Activated naive CD4-positive, alpha-beta T cell treated with anti-CD3 and anti-CD28 coated beads, Interleukin-2, amount 50 U/mL, for 24 hours (primary cell): Measurements from ENCODE around the gene PAAF1.

Experiments used
- H3K27ac Mint-ChIP-seq: one replicate; pipeline ENCODE4 v1.8.0; 2021; ENCODE audit warnings: mild to moderate bottlenecking, mixed read lengths
- H3K27me3 Mint-ChIP-seq: one replicate; pipeline ENCODE4 v1.8.0; 2021; ENCODE audit warnings: mixed read lengths
- H3K36me3 Mint-ChIP-seq: one replicate; pipeline ENCODE4 v1.8.0; 2021; ENCODE audit warnings: mixed read lengths
- H3K4me1 Mint-ChIP-seq: one replicate; pipeline ENCODE4 v1.8.0; 2021; ENCODE audit warnings: mixed read lengths
- H3K4me3 Mint-ChIP-seq: one replicate; pipeline ENCODE4 v1.8.0; 2021; ENCODE audit warnings: mild to moderate bottlenecking, mixed read lengths
- H3K9me3 Mint-ChIP-seq: one replicate; pipeline ENCODE4 v1.8.0; 2021; ENCODE audit warnings: mixed read lengths

Gene PAAF1

GRCh38 chr11:73876424-73877310 is at the start of gene PAAF1, which contains the start of gene COA4:
Gene PAAF1, plus strand, starts transcription at chr11:73876999. Its CDS starts 23 bp downstream, at chr11:73877022.
Gene COA4, minus strand, starts transcription at chr11:73876846. Its CDS starts 3,468 bp downstream, at chr11:73873378.
- peak within 1 kb of the TSS; percentile 99 for H3K4me3 Mint-ChIP-seq
- H3K27ac Mint-ChIP-seq: peak within 1 kb of the TSS; percentile 99
- H3K9me3 Mint-ChIP-seq: no peaks in the 10 kb centered on the region
- no peaks in the 10 kb centered on the region for H3K27me3 Mint-ChIP-seq
- H3K4me1 Mint-ChIP-seq: peaks cover 38% of the 10 kb centered on the region
- peaks cover 14% of the 10 kb centered on the region for H3K36me3 Mint-ChIP-seq

GRCh38 chr11:73830261-73830660 is 46.5 kb upstream of the PAAF1 start:
- H3K4me1 Mint-ChIP-seq: no peaks in the 10 kb centered on the region
- H3K36me3 Mint-ChIP-seq: peaks cover 11% of the 10 kb centered on the region
- no peaks in the 10 kb centered on the region for H3K27me3 Mint-ChIP-seq
- no peak overlapping the region for H3K27ac Mint-ChIP-seq
- H3K9me3 Mint-ChIP-seq: no peaks in the 10 kb centered on the region
- no peak overlapping the region for H3K4me3 Mint-ChIP-seq

DNA sequence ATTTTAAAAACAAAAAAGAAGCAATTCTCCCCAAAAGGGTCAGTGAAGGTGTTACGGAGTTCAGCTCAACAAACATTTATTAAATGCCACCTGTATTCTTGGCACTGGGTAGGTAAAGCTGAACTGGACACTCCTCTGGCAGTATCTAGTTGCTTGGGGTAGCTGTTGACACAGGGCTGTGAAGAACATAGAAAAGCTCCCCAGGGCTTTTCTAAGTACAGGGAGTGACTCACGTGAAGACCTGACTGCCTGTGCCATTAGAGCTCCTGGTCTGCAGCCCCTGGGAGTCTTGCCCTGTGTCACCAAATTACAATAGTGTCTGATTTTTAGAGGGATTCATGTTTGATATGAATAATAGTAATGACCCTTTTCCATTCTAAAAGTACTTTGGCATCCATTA is 43.7 kb upstream of the PAAF1 start:
- Mint-ChIP-seq H3K9me3 (no peaks in the 10 kb centered on the region), H3K4me3 (no peak overlapping the region), H3K27me3 (no peaks in the 10 kb centered on the region), H3K27ac (no peak overlapping the region), H3K36me3 (peaks cover 11% of the 10 kb centered on the region), H3K4me1 (no peaks in the 10 kb centered on the region)

DNA sequence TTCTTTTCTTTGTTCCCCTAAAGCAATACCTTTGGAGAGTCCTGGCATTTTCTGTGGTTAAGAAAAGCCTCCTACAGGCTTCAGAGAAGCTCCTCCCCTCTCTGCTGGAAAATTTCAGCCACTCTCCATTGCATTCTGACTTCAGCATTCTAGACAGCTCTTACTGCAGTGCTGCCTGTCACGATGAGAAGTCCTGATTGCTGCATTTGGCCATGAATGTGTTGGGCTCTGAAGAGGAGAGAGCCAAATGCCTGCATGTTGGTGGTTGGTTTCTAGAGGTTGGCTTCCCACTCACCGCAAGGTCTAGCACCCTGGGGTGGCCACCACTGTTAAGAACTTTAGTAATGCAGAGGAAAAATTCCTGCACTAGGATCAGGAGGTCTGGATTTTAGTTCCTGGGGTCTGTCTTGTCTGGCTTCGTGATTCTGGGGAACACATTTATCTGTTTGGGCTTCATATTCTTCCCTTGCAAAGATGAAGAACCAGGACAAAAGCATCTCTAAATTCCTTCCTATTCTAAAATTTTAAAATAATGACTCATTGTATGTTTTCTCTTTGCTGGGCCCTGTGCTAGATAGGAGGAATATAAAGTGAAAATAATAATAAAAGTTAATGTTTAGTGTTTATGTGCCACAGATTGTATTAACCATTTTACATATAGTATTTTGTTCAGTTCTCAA is 38.2 kb upstream of the PAAF1 start:
- H3K27me3 Mint-ChIP-seq: no peaks in the 10 kb centered on the region
- peaks cover 10% of the 10 kb centered on the region for H3K36me3 Mint-ChIP-seq
- no peak overlapping the region for H3K4me3 Mint-ChIP-seq
- no peaks in the 10 kb centered on the region for H3K9me3 Mint-ChIP-seq
- no peak overlapping the region for H3K27ac Mint-ChIP-seq
- H3K4me1 Mint-ChIP-seq: no peaks in the 10 kb centered on the region

DNA sequence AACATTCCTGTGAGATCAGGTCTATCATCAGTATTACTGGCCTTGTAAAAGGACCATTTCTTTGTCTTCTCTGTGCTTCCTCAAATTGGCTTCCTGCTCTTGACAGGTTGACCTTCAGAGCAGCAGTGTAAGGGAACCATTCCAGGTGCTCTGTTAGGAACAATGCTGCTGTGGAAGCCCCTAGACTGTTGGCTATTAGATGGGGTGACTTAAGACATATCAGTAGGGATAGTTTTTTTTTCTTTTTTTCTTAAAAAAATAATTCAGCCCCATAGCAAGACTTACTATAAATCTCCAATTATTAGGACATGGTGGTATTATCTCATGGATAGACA is 37.7 kb upstream of the PAAF1 start:
- Mint-ChIP-seq H3K9me3 (no peaks in the 10 kb centered on the region), H3K36me3 (peaks cover 10% of the 10 kb centered on the region), H3K27me3 (no peaks in the 10 kb centered on the region), H3K27ac (no peak overlapping the region), H3K4me3 (no peak overlapping the region), H3K4me1 (no peaks in the 10 kb centered on the region)

GRCh38 chr11:73851046-73851764 is 25.6 kb upstream of the PAAF1 start:
- H3K36me3 Mint-ChIP-seq: peaks cover 21% of the 10 kb centered on the region
- no peak overlapping the region for H3K27ac Mint-ChIP-seq

DNA sequence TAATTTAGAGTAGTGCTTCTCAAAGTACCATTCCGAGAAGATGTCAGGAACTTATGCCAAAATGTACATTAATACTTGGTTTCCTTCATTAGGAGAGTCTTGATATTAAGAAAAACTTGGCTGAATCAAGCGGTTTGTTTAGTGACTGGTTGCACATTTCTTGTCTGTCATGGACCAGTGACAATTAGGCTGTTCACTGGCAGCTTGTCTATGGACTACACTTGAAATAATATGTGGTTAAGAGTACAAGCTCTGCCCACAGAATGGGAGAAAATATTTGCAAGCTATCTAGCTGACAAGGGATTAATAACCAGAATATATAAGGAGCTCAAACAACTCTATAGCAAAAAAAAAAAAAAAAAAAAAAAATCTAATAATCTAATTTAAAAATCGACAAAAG is 24.8 kb upstream of the PAAF1 start:
- H3K9me3 Mint-ChIP-seq: no peaks in the 10 kb centered on the region
- no peak overlapping the region for H3K4me3 Mint-ChIP-seq
- H3K4me1 Mint-ChIP-seq: no peaks in the 10 kb centered on the region
- H3K27ac Mint-ChIP-seq: no peak overlapping the region
- no peaks in the 10 kb centered on the region for H3K27me3 Mint-ChIP-seq
- peaks cover 17% of the 10 kb centered on the region for H3K36me3 Mint-ChIP-seq

More at GRCh38 chr11:73851046-73851764, 25.6 kb upstream of the PAAF1 start:
- Mint-ChIP-seq H3K4me1 (no peaks in the 10 kb centered on the region), H3K9me3 (no peaks in the 10 kb centered on the region), H3K4me3 (no peak overlapping the region), H3K27me3 (no peaks in the 10 kb centered on the region)

DNA sequence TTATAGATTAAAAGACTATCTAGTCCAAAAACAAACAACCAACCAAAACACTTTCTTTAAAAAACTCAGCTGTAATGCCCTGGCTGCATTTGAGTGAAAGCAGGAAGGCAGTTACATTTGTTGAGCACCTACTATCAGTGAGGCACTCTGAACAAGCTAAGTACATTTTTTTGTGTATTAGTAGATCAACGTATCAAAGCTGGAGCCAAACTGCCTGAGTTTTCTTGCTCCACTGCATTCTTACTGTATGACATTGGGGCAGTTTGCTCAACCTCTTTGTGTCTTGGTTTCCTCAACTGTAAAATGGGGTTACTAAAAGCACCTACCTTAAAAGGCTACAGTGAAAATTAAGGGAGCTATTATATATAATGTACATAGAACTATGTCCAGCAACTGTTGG is 22.1 kb upstream of the PAAF1 start:
- Mint-ChIP-seq H3K27ac (no peak overlapping the region), H3K27me3 (no peaks in the 10 kb centered on the region), H3K4me1 (no peaks in the 10 kb centered on the region), H3K36me3 (peaks cover 16% of the 10 kb centered on the region), H3K9me3 (no peaks in the 10 kb centered on the region), H3K4me3 (no peak overlapping the region)

GRCh38 chr11:73856031-73856567 is 20.7 kb upstream of the PAAF1 start:
- no peak overlapping the region for H3K4me3 Mint-ChIP-seq
- no peak overlapping the region for H3K27ac Mint-ChIP-seq
- no peaks in the 10 kb centered on the region for H3K4me1 Mint-ChIP-seq
- H3K27me3 Mint-ChIP-seq: no peaks in the 10 kb centered on the region
- peaks cover 19% of the 10 kb centered on the region for H3K36me3 Mint-ChIP-seq
- no peaks in the 10 kb centered on the region for H3K9me3 Mint-ChIP-seq

GRCh38 chr11:73859671-73860070 is 17.1 kb upstream of the PAAF1 start:
- Mint-ChIP-seq H3K9me3 (no peaks in the 10 kb centered on the region), H3K27ac (no peak overlapping the region), H3K36me3 (peaks cover 13% of the 10 kb centered on the region), H3K4me1 (no peaks in the 10 kb centered on the region), H3K27me3 (no peaks in the 10 kb centered on the region), H3K4me3 (no peak overlapping the region)

DNA sequence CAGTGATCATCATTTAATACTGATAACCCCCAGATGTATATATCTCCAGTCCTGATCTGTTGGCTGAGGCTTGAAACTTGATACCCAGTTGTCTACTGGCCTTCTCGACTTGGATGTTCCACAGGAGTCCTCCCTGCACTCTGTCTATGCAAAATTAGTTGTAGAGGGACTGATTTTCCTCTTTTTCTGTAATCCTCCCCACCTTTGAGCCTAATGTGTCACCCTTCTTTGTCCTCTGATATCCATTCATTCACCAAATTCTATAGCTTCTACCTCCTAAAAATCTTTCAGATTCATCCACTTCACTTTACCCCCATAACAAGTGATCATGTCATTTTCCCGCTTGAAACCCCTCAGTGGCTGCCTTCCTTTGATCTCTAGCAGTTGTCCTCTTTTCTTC is 16.6 kb upstream of the PAAF1 start:
- no peaks in the 10 kb centered on the region for H3K4me1 Mint-ChIP-seq
- no peak overlapping the region for H3K27ac Mint-ChIP-seq
- no peaks in the 10 kb centered on the region for H3K27me3 Mint-ChIP-seq
- no peaks in the 10 kb centered on the region for H3K9me3 Mint-ChIP-seq
- no peak overlapping the region for H3K4me3 Mint-ChIP-seq
- peaks cover 13% of the 10 kb centered on the region for H3K36me3 Mint-ChIP-seq

DNA sequence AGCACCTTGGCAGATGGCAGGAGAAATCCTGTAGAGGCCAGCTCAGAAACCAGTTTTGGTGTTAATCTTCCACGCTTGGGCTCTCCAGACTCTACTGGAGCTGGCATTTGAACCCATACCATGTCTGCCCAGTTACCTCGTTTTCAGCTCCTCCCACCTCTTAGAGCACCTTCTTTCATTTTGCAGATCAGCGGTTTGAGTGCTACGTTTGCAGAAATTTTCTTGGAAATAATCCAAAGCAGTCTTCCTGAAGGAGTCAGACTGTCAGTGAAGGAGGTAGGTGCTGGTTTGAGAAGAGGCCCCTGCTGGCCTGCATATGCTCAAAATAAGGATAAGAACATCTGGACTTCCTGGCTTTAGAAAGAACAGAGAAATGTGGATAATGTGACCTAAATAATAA is 13.8 kb upstream of the PAAF1 start:
- Mint-ChIP-seq H3K27me3 (no peaks in the 10 kb centered on the region), H3K4me3 (no peak overlapping the region), H3K36me3 (peaks cover 11% of the 10 kb centered on the region), H3K27ac (no peak overlapping the region), H3K9me3 (no peaks in the 10 kb centered on the region), H3K4me1 (no peaks in the 10 kb centered on the region)

GRCh38 chr11:73866095-73866579 is 10.7 kb upstream of the PAAF1 start:
- peaks cover 4% of the 10 kb centered on the region for H3K36me3 Mint-ChIP-seq
- H3K27ac Mint-ChIP-seq: no peak overlapping the region
- H3K27me3 Mint-ChIP-seq: no peaks in the 10 kb centered on the region
- no peak overlapping the region for H3K4me3 Mint-ChIP-seq
- H3K9me3 Mint-ChIP-seq: no peaks in the 10 kb centered on the region
- no peaks in the 10 kb centered on the region for H3K4me1 Mint-ChIP-seq

- Mint-ChIP-seq H3K27ac (no peak overlapping the region), H3K4me3 (no peak overlapping the region), H3K27me3 (no peaks in the 10 kb centered on the region), H3K36me3 (peaks cover 4% of the 10 kb centered on the region), H3K9me3 (no peaks in the 10 kb centered on the region), H3K4me1 (no peaks in the 10 kb centered on the region)
Measured at GRCh38 chr11:73866586-73866996, 10.2 kb upstream of the PAAF1 start.

GRCh38 chr11:73869332-73869949 is 7.4 kb upstream of the PAAF1 start:
- H3K9me3 Mint-ChIP-seq: no peaks in the 10 kb centered on the region
- H3K4me3 Mint-ChIP-seq: no peak overlapping the region
- peaks cover 3% of the 10 kb centered on the region for H3K4me1 Mint-ChIP-seq
- peaks cover 8% of the 10 kb centered on the region for H3K36me3 Mint-ChIP-seq
- H3K27me3 Mint-ChIP-seq: no peaks in the 10 kb centered on the region
- peak overlapping the region; percentile 51 for H3K27ac Mint-ChIP-seq
